IPS-18c (cell line): ENCODE data around the gene CEP85L.

Source experiments
- H3K4me3 ChIP-seq: 2 replicates; pipeline ENCODE4 v1.7.0; 2013; ENCODE audit warnings: low read depth, mild to moderate bottlenecking, low read length, moderate library complexity; ENCODE audit not compliant: insufficient read depth
- H3K9me3 ChIP-seq: one replicate; pipeline ENCODE4 v1.6.1; 2013; ENCODE audit warnings: mild to moderate bottlenecking, low read length, moderate library complexity; ENCODE audit not compliant: control insufficient read depth, insufficient read depth

The CEP85L gene

GRCh38 chr6:118639054-118639964, 12.1 kb downstream of the CEP85L start:
- Histone ChIP-seq H3K9me3 (no peaks in the 10 kb centered on the region), H3K4me3 (no peak overlapping the region)

- H3K4me3 ChIP-seq, result no peak overlapping the region
- no peaks in the 10 kb centered on the region for H3K9me3 ChIP-seq
Observed at GRCh38 chr6:118638288-118638687, 13.1 kb downstream of the CEP85L start.

- Histone ChIP-seq H3K4me3 (no peak overlapping the region), H3K9me3 (no peaks in the 10 kb centered on the region)
Observed at GRCh38 chr6:118635909-118636735, 15.3 kb downstream of the CEP85L start.

- H3K9me3 ChIP-seq, result no peaks in the 10 kb centered on the region
- H3K4me3 ChIP-seq, result no peak overlapping the region
Observed at GRCh38 chr6:118632359-118632758, 19.0 kb downstream of the CEP85L start.

- peaks cover 2% of the 10 kb centered on the region for H3K9me3 ChIP-seq
- H3K4me3 ChIP-seq, result no peak overlapping the region
Observed at GRCh38 chr6:118630923-118631322, 20.5 kb downstream of the CEP85L start.

GRCh38 chr6:118630067-118630466, 21.3 kb downstream of the CEP85L start:
- Histone ChIP-seq H3K4me3 (no peak overlapping the region), H3K9me3 (peaks cover 2% of the 10 kb centered on the region)

GRCh38 chr6:118627724-118628123, 23.7 kb downstream of the CEP85L start:
- Histone ChIP-seq H3K4me3 (no peak overlapping the region), H3K9me3 (peaks cover 2% of the 10 kb centered on the region)

GRCh38 chr6:118625833-118626232, 25.6 kb downstream of the CEP85L start:
- Histone ChIP-seq H3K4me3 (peak overlapping the region; percentile 17; the same call in 1 of the 2 replicates), H3K9me3 (peaks cover 2% of the 10 kb centered on the region)

GRCh38 chr6:118621799-118622470, 29.5 kb downstream of the CEP85L start:
- peaks cover 4% of the 10 kb centered on the region for H3K9me3 ChIP-seq
- H3K4me3 ChIP-seq, result no peak overlapping the region

- Histone ChIP-seq H3K9me3 (peaks cover 2% of the 10 kb centered on the region), H3K4me3 (no peak overlapping the region)
Observed at GRCh38 chr6:118620202-118620601, 31.2 kb downstream of the CEP85L start.

GRCh38 chr6:118618676-118619377, 32.6 kb downstream of the CEP85L start:
- Histone ChIP-seq H3K4me3 (no peak overlapping the region), H3K9me3 (peaks cover 2% of the 10 kb centered on the region)

- peaks cover 2% of the 10 kb centered on the region for H3K9me3 ChIP-seq
- H3K4me3 ChIP-seq, result no peak overlapping the region
Observed at GRCh38 chr6:118617417-118617816, 34.0 kb downstream of the CEP85L start.

- Histone ChIP-seq H3K4me3 (no peak overlapping the region), H3K9me3 (no peaks in the 10 kb centered on the region)
Observed at GRCh38 chr6:118611334-118611733, 40.1 kb downstream of the CEP85L start.

GRCh38 chr6:118606858-118607257, 44.5 kb downstream of the CEP85L start:
- no peaks in the 10 kb centered on the region for H3K9me3 ChIP-seq
- no peak overlapping the region for H3K4me3 ChIP-seq

- Histone ChIP-seq H3K4me3 (no peak overlapping the region), H3K9me3 (no peaks in the 10 kb centered on the region)
Observed at GRCh38 chr6:118606268-118606667, 45.1 kb downstream of the CEP85L start.

GRCh38 chr6:118603372-118603771, 48.0 kb downstream of the CEP85L start:
- no peak overlapping the region for H3K4me3 ChIP-seq
- no peaks in the 10 kb centered on the region for H3K9me3 ChIP-seq

GRCh38 chr6:118602300-118602699, 49.1 kb downstream of the CEP85L start:
- no peaks in the 10 kb centered on the region for H3K9me3 ChIP-seq
- no peak overlapping the region for H3K4me3 ChIP-seq
